Measurements from ENCODE around the gene POLR1G.

- TF ChIP-seq GATA3 (IDR thresholded peaks at IDR 0.05; ENCODE audit: low read depth, low read length) (no peak), GATA2 (IDR thresholded peaks at IDR 0.05; ENCODE audit: low read depth, low read length) (no peak)
Observed at GRCh38 chr19:45442408-45442777, 35.9 kb downstream of the POLR1G start.

Measured in SH-SY5Y (cell line).